ENCODE measurements around the gene OR7G1. TPM values are rescaled to one million over a fixed set of nuclear protein-coding genes. Genes with fewer than 3 reads are reported as not detected.

OR7G1 gene
- polyA plus RNA-seq, 2 of the 4 experiments (the other 2 are of a cell fraction): not detected

DNA sequence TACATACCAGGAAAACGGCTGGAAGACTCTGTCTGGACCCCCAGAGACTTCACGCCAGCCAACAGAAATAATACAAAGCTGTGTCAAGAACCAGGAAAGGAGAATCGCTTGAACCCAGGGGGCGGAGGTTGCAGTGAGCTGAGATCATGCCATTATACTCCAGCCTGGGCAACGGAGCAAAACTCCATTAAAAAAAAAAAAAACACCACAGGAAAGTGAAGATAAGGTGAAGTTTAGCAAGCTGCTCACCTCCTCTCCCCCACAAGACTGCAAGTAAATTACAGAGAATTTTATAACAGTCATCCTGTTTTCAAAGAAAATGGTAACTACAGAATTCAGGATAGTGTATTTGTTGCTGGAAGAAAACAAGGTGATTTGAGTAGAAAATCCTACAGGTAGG lies 984 bp upstream of the OR7G1 start:
- ATAC-seq (no peak), FAIRE-seq (no peak), DNase-seq (ENCODE audit: low read depth in 1 of 2, low spot score in 1 of 2) (no peak)
- 42% methylated on average over 5 of the region's 5 CpGs for WGBS (ENCODE audit: missing lambda C conversion rate)
- TF ChIP-seq CEBPB (IDR thresholded peaks at IDR 0.05) (no peak), MAX (IDR thresholded peaks at IDR 0.05) (no peak), MYC (IDR thresholded peaks at IDR 0.05; ENCODE audit: borderline replicate concordance, low read length) (no peak), CHD2 (IDR thresholded peaks at IDR 0.05; ENCODE audit: low read length, partially characterized antibody) (no peak), CHD4 (IDR thresholded peaks at IDR 0.05; ENCODE audit: borderline replicate concordance) (no peak), RCOR1 (IDR thresholded peaks at IDR 0.05; ENCODE audit: low read depth, low read length) (no peak)
- CTCF ChIA-PET: no interaction called here
- no peak overlapping the region for H3K4me3 ChIP-seq
- no peaks in the 10 kb centered on the region for H3K9me3 ChIP-seq
- no peak overlapping the region for H3K27ac ChIP-seq
- H3K4me1 ChIP-seq: no peaks in the 10 kb centered on the region
- POLR2A ChIA-PET: no interaction called here
- no peak overlapping the region for H3K4me2 ChIP-seq

DNA sequence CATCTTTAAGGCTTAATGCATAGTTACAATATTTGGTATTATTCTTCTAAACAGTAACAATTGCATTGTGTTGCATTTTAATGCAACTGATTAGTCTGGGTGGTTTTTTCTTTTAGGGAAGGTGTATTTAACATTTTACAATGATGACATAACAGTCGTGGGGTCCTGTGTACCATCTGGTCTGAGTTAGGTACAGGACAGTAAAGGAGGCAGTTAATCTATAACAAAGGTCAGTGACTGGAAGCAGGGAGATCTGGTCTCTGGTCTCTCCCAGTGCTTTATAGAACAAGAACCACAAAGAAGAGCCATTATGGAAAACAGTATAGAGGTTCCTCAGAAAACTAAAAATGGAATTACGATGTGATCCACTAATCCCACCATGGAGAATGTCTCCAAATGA lies 5.6 kb downstream of the OR7G1 start:
- Histone ChIP-seq H3K9me3 (no peaks in the 10 kb centered on the region), H3K4me2 (no peak overlapping the region), H3K4me3 (no peak overlapping the region), H3K4me1 (no peaks in the 10 kb centered on the region), H3K27ac (no peak overlapping the region)
- WGBS (ENCODE audit: missing lambda C conversion rate): 8% methylated on average over 2 of the region's 2 CpGs
- ATAC-seq (no peak), FAIRE-seq (no peak), DNase-seq (ENCODE audit: low read depth in 1 of 2, low spot score in 1 of 2) (no peak)
- TF ChIP-seq ZFP36 (IDR thresholded peaks at IDR 0.05; ENCODE audit: borderline replicate concordance, partially characterized antibody) (no peak), NPAS2 (CRISPR knock-in tag; IDR thresholded peaks at IDR 0.05; ENCODE audit: borderline replicate concordance) (no peak), HOXB5 (CRISPR knock-in tag; IDR thresholded peaks at IDR 0.05) (no peak), TP53 (CRISPR knock-in tag; IDR thresholded peaks at IDR 0.05) (no peak), CHD2 (IDR thresholded peaks at IDR 0.05; ENCODE audit: low read length, partially characterized antibody) (no peak), JUN (IDR thresholded peaks at IDR 0.05) (no peak), MYC (IDR thresholded peaks at IDR 0.05; ENCODE audit: borderline replicate concordance, low read length) (no peak), ELK1 (IDR thresholded peaks at IDR 0.05; ENCODE audit: low read depth, low read length) (no peak)
- CTCF ChIA-PET: interaction anchor here (0.7 kb wide), 1 partner anchor 43 kb away, joined by 3 read pairs; no protein-coding TSS in a partner anchor
- POLR2A ChIA-PET: no interaction called here

DNA sequence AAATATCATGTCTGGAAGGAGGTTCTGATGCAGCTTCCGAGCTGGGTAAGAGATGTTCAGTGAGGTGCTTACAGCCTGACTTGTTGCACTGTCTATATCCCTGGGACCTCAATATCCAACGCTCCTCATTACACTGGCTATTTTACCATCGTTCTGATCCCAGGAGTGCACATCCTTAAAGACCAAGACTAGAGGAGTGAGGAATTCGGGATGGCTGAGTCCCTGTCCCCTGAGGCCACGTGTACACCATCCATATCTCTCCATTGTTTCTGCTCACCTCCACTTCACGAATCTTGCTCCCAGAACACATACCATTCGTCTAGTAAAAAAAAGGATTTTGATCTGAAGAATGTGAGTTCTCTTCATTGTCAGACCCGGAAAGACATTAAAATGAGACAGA lies 8.2 kb downstream of the OR7G1 start, which contains the start of gene OR7G2:
Gene OR7G2, minus strand, starts transcription at position 101 of the 400 bp plus-strand sequence. CDS start 4,232 bp downstream, outside the sequence.
- WGBS (ENCODE audit: missing lambda C conversion rate): 1% methylated on average over 8 of the region's 8 CpGs
- FAIRE-seq (no peak), ATAC-seq (no peak), DNase-seq (ENCODE audit: low read depth in 1 of 2, low spot score in 1 of 2) (no peak)
- Histone ChIP-seq H3K27ac (no peak within 1 kb of the TSS), H3K4me1 (no peaks in the 10 kb centered on the region), H3K4me2 (no peak within 1 kb of the TSS), H3K9me3 (no peaks in the 10 kb centered on the region), H3K4me3 (no peak within 1 kb of the TSS)
- TF ChIP-seq MAZ (IDR thresholded peaks at IDR 0.05; ENCODE audit: borderline replicate concordance, low read depth, low read length): no peak
- no peak for TF ChIP-seq ZC3H11A (IDR thresholded peaks at IDR 0.05)
- no peak for TF ChIP-seq ATOH8 (CRISPR knock-in tag; IDR thresholded peaks at IDR 0.05; ENCODE audit: low read depth)
- no peak for TF ChIP-seq KDM1A (IDR thresholded peaks at IDR 0.05; ENCODE audit: low read depth)
- no peak for TF ChIP-seq NFE2L2 (conservative IDR thresholded peaks at IDR 0.05; ENCODE audit: low read length)
- no peak for TF ChIP-seq MAFK (IDR thresholded peaks at IDR 0.05; ENCODE audit: partially characterized antibody)
- TF ChIP-seq EHMT2 (IDR thresholded peaks at IDR 0.05; ENCODE audit: low read depth): no peak
- TF ChIP-seq ZSCAN20 (CRISPR knock-in tag; IDR thresholded peaks at IDR 0.05): no peak
- CTCF ChIA-PET: interaction anchor here (0.7 kb wide), 1 partner anchor 441 kb away, joined by 3 read pairs; no protein-coding TSS in a partner anchor
- POLR2A ChIA-PET: no interaction called here

Measured in A549 (cell line).